ENCODE results near the gene SPG7.

SPG7 gene

DNA sequence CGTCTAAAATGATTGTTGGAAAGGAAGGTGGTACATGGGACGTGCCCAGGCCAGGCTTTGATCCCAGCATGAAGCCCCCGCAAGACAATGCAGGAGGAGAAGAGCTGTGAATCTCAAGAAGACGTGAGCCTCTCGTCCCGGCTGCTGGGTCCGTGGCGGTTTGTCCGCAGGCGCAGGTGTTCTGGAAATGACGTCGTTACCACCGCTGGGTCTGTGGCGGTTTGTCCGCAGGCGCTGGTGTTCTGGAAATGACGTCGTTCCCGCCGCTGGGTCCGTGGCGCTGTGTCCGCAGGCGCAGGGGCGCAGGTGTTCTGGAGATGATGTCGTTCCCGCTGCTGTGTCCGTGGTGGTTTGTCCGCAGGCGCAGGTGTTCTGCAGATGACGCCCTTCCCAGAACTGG is 14.1 kb downstream of the SPG7 start:
- no peaks in the 10 kb centered on the region for H3K9me2 ChIP-seq (replicated peaks; ENCODE audit: insufficient read depth, low read length)
- H3K27me3 ChIP-seq (replicated peaks; ENCODE audit: insufficient read depth, low read length): no peaks in the 10 kb centered on the region
- no peak overlapping the region for H3K27ac ChIP-seq (ENCODE audit: low read length)
- no peaks in the 10 kb centered on the region for H3K36me3 ChIP-seq (replicated peaks; ENCODE audit: insufficient read depth, low read length)
- no peak overlapping the region for H3K9ac ChIP-seq (ENCODE audit: low read length)
- peaks cover 32% of the 10 kb centered on the region for H3K79me2 ChIP-seq (ENCODE audit: low read length)
- DNase-seq: no peak
- no peak overlapping the region for H3K4me3 ChIP-seq (ENCODE audit: low read length)
- H4K20me1 ChIP-seq (ENCODE audit: insufficient read depth, low read length): no peaks in the 10 kb centered on the region
- H3K9me3 ChIP-seq (replicated peaks; ENCODE audit: insufficient read depth, low read length): no peaks in the 10 kb centered on the region
- H3F3A ChIP-seq (ENCODE audit: insufficient read depth, low read length): peaks cover 19% of the 10 kb centered on the region
- TF ChIP-seq CTCF (IDR thresholded peaks at IDR 0.05; ENCODE audit: low read length) (no peak), EZH2 (optimal IDR thresholded peaks at IDR 0.05; ENCODE audit: low read depth, low read length) (no peak), EZH2phosphoT487 (IDR thresholded peaks at IDR 0.05; ENCODE audit: low read length) (no peak)
- H3K4me2 ChIP-seq (ENCODE audit: low read depth, low read length): no peak overlapping the region
- H2AFZ ChIP-seq (ENCODE audit: low read length): no peak overlapping the region
- peaks cover 19% of the 10 kb centered on the region for H3K4me1 ChIP-seq (ENCODE audit: low read length)

DNA sequence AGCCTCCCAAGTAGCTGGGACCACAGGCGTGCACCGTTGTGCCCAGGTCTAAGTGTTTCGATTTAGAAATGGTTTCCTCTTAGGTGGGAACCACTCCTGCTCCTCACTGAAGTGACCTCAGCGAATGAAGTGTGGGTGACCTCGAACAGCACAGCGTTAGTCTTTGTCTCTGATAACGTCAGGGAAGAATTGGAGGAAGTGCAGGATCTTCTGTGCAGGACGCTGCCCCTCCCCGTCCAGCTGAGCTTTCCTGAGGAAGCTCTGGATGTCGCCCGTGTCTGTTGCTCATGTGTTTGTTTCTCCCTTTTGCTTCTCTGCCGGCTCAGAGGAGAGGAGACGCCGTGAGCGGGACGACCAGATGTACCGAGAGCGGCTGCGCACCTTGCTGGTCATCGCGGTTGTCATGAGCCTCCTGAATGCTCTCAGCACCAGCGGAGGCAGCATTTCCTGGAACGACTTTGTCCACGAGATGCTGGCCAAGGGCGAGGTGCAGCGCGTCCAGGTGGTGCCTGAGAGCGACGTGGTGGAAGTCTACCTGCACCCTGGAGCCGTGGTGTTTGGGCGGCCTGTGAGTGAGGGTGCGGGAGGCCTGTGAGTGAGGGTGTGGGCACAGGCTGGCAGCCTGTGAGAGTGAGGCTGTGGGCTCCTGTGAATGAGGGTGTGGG is 15.6 kb downstream of the SPG7 start:
- peaks cover 19% of the 10 kb centered on the region for H3K4me1 ChIP-seq (ENCODE audit: low read length)
- H2AFZ ChIP-seq (ENCODE audit: low read length): no peak overlapping the region
- H4K20me1 ChIP-seq (ENCODE audit: insufficient read depth, low read length): no peaks in the 10 kb centered on the region
- H3K9me2 ChIP-seq (replicated peaks; ENCODE audit: insufficient read depth, low read length): no peaks in the 10 kb centered on the region
- no peak for TF ChIP-seq EZH2phosphoT487 (IDR thresholded peaks at IDR 0.05; ENCODE audit: low read length)
- TF ChIP-seq CTCF (IDR thresholded peaks at IDR 0.05; ENCODE audit: low read length): no peak
- TF ChIP-seq EZH2 (optimal IDR thresholded peaks at IDR 0.05; ENCODE audit: low read depth, low read length): no peak
- H3K36me3 ChIP-seq (replicated peaks; ENCODE audit: insufficient read depth, low read length): no peaks in the 10 kb centered on the region
- peak overlapping the region; percentile 100; the same call in 1 of the 2 replicates for H3K27ac ChIP-seq (ENCODE audit: low read length)
- no peak for DNase-seq
- H3K79me2 ChIP-seq (ENCODE audit: low read length): peaks cover 24% of the 10 kb centered on the region
- no peak overlapping the region for H3K4me2 ChIP-seq (ENCODE audit: low read depth, low read length)
- no peak overlapping the region for H3K4me3 ChIP-seq (ENCODE audit: low read length)
- H3F3A ChIP-seq (ENCODE audit: insufficient read depth, low read length): peaks cover 19% of the 10 kb centered on the region
- no peak overlapping the region for H3K9ac ChIP-seq (ENCODE audit: low read length)
- no peaks in the 10 kb centered on the region for H3K9me3 ChIP-seq (replicated peaks; ENCODE audit: insufficient read depth, low read length)
- H3K27me3 ChIP-seq (replicated peaks; ENCODE audit: insufficient read depth, low read length): no peaks in the 10 kb centered on the region

DNA sequence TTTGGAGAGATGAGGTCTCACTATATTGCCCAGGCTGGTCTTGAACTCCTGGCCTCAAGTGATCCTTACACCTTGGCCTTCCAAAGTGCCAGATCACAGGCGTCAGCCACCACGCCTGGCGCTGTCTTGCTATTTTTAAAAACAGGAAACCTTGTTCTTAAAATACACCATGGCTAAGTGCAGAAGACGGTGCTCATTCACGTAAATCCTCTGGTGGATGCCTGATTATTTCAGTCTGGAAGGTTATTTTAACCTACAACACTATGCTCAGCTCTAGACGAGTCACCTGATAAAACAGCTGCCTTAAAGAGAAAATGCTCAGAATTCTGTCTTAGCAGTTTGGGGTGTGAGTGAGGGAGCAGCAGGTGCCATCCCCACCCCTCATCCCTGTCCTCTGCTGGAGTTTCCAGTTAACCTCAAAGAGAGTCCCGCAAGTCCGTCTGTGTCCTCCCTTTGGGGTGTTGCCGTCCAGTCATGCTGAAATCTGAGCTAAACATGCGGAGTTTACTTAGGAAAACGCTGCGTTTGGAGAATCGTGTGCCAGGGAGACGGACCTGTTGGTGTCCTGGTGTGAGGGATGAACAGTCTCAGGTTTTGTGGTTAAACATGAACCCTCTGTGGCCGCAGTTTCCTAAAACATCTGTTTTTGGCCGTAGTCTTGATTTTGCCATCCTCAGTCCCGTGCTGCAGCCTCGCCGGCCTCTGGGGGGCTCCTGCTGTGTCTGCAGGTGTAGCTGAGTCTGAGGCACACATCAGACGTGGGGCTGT is 17.1 kb downstream of the SPG7 start:
- H3K9me2 ChIP-seq (replicated peaks; ENCODE audit: insufficient read depth, low read length): no peaks in the 10 kb centered on the region
- DNase-seq: peak; percentile 68
- H2AFZ ChIP-seq (ENCODE audit: low read length): no peak overlapping the region
- H3K4me1 ChIP-seq (ENCODE audit: low read length): peaks cover 19% of the 10 kb centered on the region
- peak overlapping the region; percentile 47; the same call in 1 of the 2 replicates for H3K4me3 ChIP-seq (ENCODE audit: low read length)
- peaks cover 19% of the 10 kb centered on the region for H3F3A ChIP-seq (ENCODE audit: insufficient read depth, low read length)
- no peak for TF ChIP-seq EZH2 (optimal IDR thresholded peaks at IDR 0.05; ENCODE audit: low read depth, low read length)
- peak; percentile 56 for TF ChIP-seq CTCF (IDR thresholded peaks at IDR 0.05; ENCODE audit: low read length)
- no peak for TF ChIP-seq EZH2phosphoT487 (IDR thresholded peaks at IDR 0.05; ENCODE audit: low read length)
- no peaks in the 10 kb centered on the region for H3K27me3 ChIP-seq (replicated peaks; ENCODE audit: insufficient read depth, low read length)
- H3K36me3 ChIP-seq (replicated peaks; ENCODE audit: insufficient read depth, low read length): no peaks in the 10 kb centered on the region
- H3K27ac ChIP-seq (ENCODE audit: low read length): peak overlapping the region; percentile 100
- H3K9me3 ChIP-seq (replicated peaks; ENCODE audit: insufficient read depth, low read length): no peaks in the 10 kb centered on the region
- H4K20me1 ChIP-seq (ENCODE audit: insufficient read depth, low read length): no peaks in the 10 kb centered on the region
- peaks cover 18% of the 10 kb centered on the region for H3K79me2 ChIP-seq (ENCODE audit: low read length)
- H3K4me2 ChIP-seq (ENCODE audit: low read depth, low read length): peak overlapping the region; percentile 93
- peak overlapping the region; percentile 64 for H3K9ac ChIP-seq (ENCODE audit: low read length)

All from MM.1S (cell line).